Inferior parietal cortex (tissue), 1 donor: ENCODE data around the gene TACC3.

Experiments used
- DNase-seq: peaks from one replicate; pipeline ENCODE4 v3.0.0-alpha.2; 2016; ENCODE audit errors: extremely low spot score

The TACC3 gene

DNA sequence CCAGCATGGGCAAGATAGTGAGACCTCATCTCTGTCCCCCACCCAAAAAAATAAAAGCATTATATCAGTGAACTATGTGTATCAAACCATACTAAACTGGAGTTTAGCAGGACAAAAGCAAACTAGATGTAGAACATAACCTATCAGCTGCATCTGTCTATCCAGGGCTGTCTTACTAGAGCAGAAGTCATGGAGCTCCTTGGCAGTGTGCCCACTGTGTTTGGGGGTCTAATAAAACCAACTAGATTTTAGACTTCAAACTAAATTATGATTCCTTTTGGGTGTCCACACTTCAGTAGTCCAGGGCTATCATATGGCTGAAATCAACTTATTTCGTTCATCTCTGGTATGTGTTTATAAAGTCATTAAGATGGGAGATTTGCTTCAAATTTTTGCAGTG, 17.5 kb upstream of the TACC3 start:
- DNase-seq, result no peak

DNA sequence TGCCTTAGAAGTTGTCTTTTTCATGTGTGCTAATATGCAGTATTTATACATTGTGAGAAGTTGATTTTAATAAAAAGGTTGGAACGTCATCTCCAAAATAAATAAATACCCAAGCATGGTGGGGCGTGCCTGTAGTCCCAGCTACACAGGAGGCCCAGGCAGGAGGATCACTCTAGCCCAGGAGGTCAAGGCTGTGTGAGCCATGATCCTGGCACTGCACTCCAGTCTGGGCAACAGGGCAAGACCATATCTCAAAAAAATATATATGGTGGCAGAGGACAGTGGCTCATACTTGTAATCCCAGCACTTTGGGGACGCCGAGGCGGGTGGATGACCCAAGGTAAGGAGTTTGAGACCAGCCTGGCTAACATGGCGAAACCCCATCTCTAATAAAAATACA, 15.6 kb upstream of the TACC3 start:
- no peak for DNase-seq

DNA sequence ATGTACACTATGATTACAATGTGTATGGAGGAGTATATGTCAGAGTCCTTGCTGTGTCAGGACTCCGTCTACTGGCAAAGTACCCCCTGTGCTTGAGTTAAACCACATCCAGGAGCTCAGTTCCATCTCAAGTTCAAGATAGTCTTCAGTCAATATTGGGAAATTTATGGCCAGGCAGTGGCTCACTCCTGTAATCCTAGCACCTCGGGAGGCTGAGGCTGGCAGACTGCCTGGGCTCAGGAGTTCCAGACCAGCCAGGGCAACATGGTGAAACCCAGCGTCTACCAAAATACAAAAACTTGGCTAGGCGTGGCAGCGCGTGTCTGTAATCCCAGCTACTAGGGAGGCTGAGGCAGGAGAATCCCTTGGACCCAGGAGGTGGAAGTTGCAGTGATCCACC, 15.0 kb upstream of the TACC3 start:
- no peak for DNase-seq

DNA sequence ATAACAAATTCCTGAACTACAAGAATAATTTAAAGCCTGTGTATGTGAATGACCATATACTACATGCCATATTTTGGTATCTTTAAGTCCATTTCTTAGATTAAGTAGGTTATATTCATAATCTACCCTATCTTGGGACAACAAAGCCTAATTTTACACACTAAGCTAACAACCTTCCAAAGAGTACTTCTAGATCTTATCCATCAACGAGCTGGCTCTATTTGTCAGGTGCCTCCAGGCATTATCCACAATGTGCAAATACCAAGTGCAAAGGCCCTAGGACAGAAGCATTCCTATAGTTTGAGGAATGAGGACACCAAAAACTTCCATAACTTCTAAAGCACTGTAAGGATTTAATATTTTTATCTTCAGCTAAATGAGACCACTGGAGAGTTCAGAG, 12.7 kb upstream of the TACC3 start:
- DNase-seq, result no peak

DNA sequence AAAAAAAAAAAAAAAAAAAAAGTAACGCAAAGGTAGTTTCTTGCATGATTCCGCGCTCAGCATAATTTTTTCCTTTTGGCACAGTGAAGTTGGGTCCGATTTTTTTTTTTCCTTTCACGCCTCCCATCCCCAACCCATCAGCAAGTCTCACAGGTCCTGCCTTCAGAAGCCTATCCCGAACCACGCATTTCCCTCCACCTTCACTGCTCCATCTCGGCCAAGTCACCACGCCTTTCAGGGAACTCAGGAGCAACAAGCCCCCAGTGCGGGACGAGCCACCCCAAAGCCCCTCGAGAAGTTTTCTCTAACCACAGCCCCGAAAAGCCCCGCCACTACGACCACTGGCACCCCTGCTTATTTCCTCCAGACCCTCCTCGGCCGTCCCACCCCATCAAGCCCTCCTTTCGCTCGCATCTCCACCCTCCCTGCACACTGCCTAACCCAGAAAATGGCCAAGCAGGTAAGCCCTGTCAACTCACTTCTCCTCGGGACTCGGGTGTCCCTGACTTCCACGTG, 10.2 kb upstream of the TACC3 start:
- DNase-seq, result no peak

DNA sequence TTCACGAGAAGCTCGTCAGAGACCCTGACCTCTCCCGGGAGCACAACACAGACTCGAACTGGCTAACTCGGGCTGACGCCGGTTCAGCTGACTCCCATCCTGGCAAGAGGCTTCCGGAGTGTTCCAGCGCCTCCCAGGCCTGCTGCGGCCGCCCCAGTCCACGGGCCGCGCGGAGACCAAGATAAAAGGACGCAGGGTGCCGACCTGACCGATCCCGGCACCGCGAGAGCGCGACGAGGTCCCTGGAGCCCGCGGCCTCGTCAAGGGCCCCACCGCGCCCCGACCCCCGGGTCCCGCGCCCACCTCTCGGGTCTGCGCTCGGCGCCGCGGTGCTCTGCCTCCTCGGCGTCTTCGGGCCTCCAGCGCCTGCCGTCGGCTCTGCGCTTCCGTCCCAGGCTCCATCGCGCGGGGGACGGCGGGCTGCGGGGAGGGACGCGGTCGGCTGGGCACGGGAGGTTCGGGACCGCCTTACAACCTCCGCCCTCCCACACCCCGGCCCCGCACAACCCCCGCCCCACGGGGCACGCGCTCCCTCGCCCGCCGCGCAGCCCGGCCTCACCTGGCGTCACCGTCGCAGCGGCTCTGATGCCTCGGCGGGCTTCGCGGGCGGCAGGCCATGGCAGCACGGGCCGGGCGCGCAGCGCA, 9.6 kb upstream of the TACC3 start:
- peak; percentile 21 for DNase-seq

DNA sequence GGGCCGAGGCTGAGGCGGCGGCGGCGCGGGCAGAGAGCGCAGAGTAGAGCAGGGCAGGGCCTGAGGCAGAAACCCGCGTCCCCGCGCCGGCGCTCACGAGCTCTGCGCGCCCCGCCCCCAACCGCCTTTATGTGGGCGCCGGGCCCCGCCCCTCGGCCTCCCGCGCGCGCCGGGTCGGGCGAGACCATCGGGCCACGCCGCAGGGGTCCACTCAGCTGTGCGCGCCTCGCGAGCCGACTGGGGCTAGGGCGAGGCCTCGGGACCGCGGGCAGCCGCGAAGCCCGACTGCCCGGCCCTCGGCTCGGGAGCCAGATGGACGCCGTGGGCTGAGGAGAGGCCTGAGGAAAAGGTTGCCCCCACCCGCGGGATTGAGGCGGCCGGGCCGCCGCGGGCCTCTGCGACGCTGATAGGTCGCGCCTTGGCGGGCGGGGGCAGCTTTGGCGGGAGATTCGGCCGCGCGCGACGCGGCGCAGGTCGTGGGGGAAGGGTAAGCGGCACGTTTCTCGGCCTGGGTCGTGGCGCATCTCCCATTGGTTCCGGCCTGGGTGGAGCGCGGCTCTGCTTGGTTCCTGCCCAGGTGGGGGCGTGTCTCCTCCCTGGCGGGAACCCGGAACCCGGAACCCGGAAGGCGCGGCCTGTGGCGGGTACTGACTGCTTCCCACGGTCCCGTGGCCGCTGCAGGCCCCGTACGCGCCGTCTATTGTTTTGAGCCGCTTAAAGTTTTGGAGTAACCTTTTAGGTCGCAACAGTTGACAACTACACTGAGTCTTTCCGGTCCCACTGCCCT, 8.9 kb upstream of the TACC3 start, which contains the start of gene SLBP:
Gene SLBP (minus strand): TSS at position 104 of the 787 bp plus-strand sequence. CDS start 131 bp downstream, outside the sequence.
- peak; percentile 81 for DNase-seq

DNA sequence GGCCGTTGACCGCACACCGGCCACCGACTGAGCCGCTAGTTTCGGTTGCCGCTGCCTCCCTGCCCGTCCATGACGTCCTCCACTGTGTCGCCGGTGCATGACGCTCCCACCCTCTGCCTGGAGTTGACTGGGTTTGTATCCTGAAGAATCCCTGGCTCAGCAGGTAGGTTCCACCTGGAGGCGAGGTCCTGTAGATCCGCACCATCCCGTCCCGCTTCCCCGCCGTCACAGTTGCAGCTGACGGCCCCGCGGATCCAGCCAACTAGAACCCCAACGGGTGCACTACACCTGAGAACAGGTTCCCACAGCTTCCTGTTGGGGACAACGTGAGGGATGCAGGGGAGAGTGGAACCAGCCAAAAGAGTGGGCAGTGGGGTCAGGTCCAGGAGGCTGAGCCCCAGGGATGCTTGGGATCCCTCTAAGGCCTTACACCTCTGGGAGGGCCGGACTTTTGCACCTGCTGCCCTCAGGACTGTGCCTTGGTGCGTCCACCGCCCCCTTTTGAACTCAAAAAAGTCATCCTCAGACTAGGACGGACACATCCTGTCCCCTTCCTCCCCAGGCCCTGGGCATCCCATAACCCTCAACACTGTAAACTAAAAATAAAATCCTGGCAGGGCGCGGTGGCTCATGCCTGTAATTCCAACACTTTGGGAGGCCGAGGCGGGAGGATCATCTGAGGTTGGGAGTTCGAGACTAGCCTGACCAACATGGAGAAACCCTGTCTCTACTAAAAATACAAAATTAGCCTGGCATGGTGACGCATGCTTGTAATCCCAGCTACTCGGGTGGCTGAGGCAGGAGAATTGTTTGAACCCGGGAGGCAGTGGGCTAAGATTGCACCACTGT, 8.1 kb upstream of the TACC3 start:
- DNase-seq, result no peak

DNA sequence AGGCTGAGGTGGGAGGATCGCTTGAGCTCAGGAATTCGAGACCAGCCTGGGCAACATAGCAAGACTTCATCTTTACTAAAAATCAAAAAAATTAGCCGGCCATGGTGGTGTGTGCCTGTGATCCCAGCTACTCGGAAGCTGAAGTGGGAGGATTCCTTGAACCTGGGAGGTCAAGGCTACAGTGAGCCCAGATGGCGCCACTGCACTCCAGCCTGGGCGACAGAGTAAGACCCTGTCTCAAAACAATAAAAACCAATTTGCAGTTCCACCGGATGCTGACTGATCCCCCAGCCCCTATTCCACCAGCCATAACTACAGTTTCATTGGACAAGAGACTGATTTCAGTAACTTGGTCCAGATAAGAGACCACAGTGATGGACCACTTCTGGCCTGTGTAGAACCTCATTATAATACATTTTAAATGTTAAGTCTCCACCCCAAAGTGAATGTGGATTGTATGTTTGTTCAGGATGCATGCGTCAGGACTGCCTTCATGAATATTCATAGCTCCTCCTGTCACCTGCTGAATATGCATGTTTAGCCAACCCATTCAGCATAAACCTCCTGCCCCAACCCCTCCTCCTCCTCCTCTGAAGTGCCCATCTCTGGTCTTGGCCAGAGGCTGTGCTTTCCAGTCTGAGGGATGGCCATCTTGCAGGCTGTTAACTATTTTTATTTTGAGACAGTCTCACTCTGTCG, 6.9 kb upstream of the TACC3 start:
- DNase-seq, result no peak

DNA sequence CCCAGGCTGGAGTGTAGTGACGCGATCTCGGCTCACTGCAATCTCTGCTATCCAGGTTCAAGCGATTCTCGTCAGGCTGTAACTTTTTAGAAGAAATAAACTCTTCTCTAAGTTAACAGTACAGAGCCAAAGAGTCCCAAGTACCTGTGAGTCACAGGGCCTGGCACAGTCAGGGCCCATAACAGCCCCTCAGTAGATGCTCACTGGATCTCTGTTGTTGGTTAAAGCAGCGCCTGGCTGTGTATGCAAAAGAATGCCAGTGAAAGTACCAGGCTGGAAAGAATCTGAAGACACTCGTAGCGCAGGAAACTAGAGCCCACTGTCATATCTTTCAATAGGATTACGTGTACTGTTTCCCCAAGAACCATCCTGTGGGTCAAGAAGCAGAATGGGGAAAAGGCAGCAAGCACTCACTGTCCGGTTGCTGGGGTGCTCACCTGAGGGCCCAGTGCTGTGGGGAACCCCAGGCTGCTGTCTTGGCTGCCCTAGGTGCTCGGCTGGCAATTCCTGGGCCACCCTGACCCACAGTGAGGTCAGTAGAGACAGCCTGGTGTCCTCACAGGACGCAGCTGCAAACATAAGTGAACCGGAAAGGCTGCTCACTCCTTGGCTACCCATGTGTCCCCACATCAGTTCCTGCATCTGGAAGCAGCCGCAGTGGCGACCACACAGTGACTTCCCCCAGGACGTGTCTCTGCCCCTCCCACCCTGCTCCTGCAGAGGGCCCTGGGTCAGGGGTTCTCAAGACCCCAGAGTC, 6.1 kb upstream of the TACC3 start:
- no peak for DNase-seq

DNA sequence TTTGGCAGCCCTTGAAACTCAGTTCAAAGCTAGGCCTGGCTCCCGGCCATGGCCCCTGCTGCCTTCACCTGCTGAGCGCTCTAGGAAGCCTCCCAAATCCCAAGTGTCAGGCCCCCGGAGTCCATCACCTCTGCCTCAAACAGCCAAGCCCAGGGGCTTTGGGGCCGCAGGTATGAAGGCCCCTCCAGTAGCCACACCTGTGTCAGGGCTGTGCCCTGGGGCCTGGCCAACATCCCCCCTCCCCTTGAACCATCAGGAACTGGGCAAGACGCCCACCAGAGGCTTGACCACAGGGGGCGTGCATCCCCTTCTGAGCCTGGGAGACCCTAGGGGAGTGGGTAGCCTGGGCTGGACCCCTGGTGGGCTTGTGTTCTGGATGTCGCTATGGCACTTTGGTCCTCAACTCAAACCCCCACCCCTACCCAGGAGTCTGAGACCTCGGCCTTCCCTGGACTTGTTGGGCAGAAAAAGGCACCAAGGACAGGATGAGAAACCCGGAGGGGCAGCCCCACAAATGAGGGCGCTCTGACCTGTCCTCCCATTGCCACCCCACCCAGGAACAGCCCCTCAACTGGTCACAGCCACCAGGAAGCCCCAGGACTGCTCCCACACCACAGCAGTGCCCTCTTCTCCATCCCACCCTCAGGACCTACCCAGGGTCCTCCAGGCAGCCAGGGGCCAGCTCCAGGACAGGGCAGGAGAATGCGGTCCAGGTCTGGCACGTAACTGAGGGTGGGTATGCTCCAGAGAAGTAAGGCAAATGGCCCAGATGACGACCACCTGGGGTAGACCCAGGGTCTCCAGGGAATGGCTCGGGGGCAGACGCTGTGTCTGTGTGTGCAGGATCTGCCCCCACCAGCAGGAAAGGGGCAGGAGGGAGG, 5.0 kb upstream of the TACC3 start:
- DNase-seq, result no peak

DNA sequence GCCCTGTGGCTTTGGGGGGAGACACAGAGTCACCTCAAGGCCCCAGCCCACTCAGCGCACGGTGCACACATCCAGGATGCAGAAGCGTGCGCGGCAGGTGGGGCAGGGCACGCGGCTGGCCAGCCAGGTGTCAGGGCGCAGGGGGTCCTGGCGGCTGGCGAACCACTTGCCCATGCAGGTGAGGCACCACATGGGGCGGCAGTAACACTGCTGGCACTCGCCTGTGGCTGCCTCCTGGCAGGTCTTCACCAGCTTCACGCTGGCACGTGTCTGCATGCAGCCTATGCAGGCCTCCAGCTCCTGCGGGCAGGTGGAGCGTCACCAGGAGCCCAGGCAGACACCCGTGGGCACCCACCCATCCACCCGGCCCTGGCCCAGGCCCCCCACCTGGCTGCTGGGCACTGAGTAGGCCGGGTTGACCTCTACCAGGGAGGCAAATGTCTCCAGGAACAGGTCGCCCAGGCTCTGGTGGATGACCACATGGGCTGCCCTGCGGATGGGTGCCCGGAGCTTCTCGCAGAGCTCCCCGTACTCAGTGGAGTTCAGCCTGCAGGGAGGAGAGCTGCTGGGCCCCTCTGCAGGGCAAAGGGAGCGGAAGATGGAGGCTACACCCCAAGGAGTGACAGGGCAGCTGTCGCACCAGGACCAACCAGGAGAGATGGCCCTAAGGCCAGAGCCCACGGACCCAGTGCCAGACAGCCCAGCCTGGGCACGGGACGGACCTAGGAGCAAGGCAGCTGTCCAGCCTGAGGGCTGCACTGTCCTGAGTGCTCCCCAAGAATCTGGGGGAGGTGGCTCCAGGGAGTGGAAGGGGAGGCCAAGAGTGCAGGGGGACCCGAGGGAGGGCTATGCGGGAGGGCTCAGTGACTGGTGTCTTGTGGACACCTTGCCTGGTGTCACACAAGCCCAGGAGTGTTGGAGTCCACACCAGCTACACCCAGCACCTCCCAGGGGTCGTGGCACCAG, 3.9 kb upstream of the TACC3 start:
- DNase-seq, result no peak

DNA sequence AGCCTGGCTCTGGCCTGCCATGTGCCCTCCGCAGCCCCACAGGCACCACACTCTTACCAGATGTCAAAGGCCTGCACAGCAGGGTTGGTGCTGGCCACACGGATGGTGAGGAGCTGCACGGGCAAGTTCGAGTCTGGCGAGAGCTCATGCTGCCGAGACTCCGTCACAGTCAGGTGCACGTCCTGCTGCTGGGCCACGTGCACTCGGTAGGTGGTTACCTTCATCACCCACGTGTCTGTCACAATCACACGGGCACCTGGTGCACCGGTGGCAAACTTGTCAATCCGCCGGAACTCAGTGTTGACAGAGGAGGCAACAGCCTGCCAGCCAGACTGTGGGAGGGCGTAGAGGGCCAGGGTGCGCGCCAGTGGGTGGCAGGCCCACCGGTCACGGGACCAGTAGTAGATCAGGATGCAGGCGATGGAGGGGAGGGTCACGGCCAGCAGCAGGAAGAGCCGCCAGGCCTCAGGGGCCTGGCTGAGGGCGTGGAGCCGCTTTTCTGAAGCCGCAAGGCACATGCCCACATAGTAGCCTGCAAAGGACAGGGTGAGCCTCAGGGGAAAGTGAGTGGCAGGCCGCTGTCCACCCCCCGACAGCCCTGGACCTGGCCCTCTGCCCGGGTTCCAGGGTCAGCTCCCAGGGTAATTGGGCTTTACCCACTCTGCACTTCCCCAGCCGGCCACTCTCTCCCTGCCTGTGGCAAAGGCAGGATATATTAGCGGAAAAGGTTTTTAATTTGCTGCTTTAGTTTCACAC, 3.0 kb upstream of the TACC3 start:
- no peak for DNase-seq

DNA sequence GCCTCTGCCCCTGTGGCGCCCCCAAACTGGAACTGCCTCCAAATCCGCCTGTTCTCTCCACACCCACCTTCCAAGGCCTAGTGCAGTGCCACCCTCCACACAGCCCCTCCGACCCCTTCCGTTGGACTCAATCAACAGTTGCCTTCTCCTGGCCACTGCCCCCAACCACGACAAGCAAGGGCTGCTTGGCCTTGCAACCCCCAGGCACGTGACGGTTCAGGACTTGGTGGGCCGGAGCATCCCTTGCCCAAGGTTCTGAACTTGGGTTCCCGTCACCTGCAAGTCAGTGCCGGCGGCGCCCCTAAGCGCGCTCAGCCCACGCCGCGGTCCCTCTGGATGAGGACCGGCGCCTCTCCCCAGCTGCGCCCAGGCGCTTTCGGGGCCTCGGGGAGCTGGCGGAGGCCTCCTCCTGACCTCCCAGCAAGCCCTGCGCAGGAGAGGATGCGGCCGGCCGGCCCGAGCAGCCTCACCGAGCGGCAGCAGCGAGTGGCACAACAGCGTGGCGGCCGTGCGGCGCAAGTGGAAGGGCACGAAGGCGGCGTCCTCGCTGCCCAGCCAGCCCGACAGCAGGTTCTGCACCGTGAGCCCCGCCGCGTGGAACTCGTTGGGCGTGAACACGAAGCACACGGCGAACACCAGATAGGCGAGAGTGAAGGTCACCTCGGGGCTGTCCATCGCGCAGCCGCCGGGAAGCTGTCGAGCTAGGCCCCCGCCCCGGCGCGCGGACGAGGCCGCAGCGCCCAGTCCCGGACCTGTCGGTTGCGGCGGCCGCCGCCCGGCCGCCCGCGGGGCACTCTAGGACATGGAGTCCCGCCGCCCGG, 948 bp upstream of the TACC3 start:
- DNase-seq, result peak; percentile 22

DNA sequence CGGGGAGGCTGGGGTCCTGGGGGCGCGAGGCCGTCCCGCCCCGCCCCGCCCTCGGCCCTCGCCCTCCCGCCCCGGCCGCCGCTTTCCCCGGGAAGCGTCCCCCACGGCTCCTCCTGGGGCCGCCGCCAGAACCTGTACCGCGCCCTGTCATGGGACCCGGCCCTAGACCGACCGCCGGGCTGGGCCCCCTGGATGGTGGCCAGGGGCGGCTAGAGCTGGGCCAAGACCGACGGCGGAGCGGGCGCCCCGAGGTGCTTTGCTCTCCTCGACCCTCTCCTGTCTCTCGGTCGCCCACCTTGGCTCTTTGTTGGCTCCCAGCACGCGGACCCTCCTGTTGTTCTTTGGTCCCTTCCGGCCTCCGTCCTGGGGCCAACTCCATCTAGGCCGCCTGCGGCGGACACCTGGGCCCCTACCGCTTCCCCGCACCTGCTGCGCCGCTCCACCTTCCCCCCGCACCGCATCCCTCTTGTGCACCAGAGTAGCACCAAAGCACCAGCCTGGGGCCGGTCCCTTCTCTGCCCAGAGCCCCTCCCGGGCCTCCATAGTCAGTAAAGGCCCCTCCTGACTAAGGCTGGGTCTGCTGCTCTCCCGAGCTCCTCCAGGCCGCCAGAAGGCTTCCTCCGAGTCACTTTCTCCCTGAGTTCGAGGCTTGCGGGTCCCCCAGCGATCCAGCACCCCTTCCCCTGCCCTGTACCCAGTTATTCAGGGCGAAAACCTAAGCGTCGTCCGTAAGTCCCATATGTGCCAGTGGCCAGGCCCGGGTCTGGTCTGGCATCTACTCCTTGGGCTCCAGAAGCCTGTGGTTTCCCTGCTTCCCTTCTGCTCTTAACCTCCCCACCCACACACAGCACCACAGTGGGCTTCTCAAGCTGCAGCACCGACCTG, 587 bp downstream of the TACC3 start:
- DNase-seq, result no peak

DNA sequence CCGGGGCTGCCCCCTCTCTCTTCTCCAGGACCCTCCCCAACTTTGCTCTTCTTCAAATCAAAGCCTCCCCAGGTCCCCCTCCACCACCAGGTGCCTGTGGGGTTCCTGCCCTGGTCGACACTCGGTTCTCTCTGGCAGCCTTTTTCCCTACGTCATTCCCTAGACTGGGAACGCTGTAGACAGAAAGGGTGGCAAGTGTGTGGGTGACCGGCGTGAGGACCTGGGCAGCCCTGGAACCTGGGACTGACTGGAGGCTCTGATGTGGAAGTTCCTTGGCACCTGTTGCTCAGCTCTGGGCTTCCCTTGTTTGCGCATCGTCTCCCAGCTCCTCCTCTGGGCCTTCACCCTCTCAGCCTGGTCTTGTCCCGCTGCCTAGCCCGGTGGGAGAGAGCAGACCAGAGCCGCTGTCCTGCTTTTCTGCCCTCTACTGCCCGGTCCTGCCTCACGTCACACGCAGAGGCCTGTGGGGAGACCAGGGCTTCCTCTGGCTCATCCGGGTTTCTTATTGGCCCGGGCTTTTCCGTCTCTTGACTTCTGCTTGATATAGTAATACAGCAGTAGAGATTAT, 1.3 kb downstream of the TACC3 start:
- no peak for DNase-seq
